CD14-positive monocyte (primary cell): ENCODE measurements around the gene KCNJ6. TPM values are rescaled to one million over a fixed set of nuclear protein-coding genes. Genes with fewer than 3 reads are reported as not detected.

ENCODE experiments used
- DNase-seq, 3 donors: peaks; one replicate each; pipeline ENCODE4 v3.0.0-alpha.2; 2011 to 2022
- H2AFZ ChIP-seq: 2 replicates; pipeline ENCODE4 v1.6.0; 2012; ENCODE audit warnings: mild to moderate bottlenecking, low read depth, low read length, inconsistent platforms; ENCODE audit not compliant: insufficient read depth, poor library complexity, severe bottlenecking
- H3K27ac ChIP-seq, 2 donors: 1 replicate in 1 of 2; 2 replicates in 1 of 2; pipeline ENCODE4 v1.5.1; 2012 to 2013; ENCODE audit warnings: low read length in 2 of 2, control low read depth in 1 of 2, inconsistent platforms in 1 of 2, low read depth in 1 of 2, mild to moderate bottlenecking in 1 of 2
- H3K27me3 ChIP-seq, 2 donors: one replicate each; pipeline versions ENCODE4 v1.6.0 to v1.6.1; 2011 to 2013; ENCODE audit warnings: low read length in 2 of 2; ENCODE audit not compliant: control insufficient read depth in 2 of 2, insufficient read depth in 2 of 2
- H3K36me3 ChIP-seq, 2 donors: replicated peaks in 1 of 2; 1 replicate in 1 of 2; 2 replicates in 1 of 2; pipeline versions ENCODE4 v1.5.1 to v1.6.1; 2012 to 2013; ENCODE audit warnings: low read length in 2 of 2, control low read depth in 1 of 2, inconsistent platforms in 1 of 2, mild to moderate bottlenecking in 1 of 2; ENCODE audit not compliant: insufficient read depth in 2 of 2, control insufficient read depth in 1 of 2
- H3K4me1 ChIP-seq, 2 donors: 1 replicate in 1 of 2; 2 replicates in 1 of 2; pipeline versions ENCODE4 v1.5.1 to v1.6.1; 2012 to 2013; ENCODE audit warnings: low read length in 2 of 2, control low read depth in 1 of 2, inconsistent platforms in 1 of 2, mild to moderate bottlenecking in 1 of 2, moderate library complexity in 1 of 2; ENCODE audit not compliant: insufficient read depth in 2 of 2, control insufficient read depth in 1 of 2
- H3K4me2 ChIP-seq: replicated peaks from 2 replicates; pipeline ENCODE3; 2012; ENCODE audit warnings: low read length, moderate library complexity, mild to moderate bottlenecking; ENCODE audit not compliant: poor library complexity, severe bottlenecking; ENCODE audit errors: extremely low read depth
- H3K4me3 ChIP-seq, 3 experiments: fragments of 200-600 bp in 1 of 3; sonication (generic) in 1 of 3; replicated peaks in 1 of 3; 1 replicate in 2 of 3; 2 replicates in 1 of 3; pipeline ENCODE4 v1.5.1; 2011 to 2013; ENCODE audit warnings: low read length in 3 of 3, mild to moderate bottlenecking in 3 of 3, control low read depth in 2 of 3, low read depth in 2 of 3, inconsistent platforms in 1 of 3, moderate library complexity in 1 of 3
- H3K79me2 ChIP-seq: 2 replicates; pipeline ENCODE4 v1.6.0; 2012; ENCODE audit warnings: mild to moderate bottlenecking, control low read depth, inconsistent platforms, low read length, moderate library complexity; ENCODE audit not compliant: insufficient read depth
- H3K9ac ChIP-seq: 2 replicates; pipeline ENCODE4 v1.6.0; 2017; ENCODE audit warnings: low read length, mild to moderate bottlenecking; ENCODE audit not compliant: insufficient read depth, poor library complexity, severe bottlenecking
- H3K9me3 ChIP-seq, 2 donors: replicated peaks in 1 of 2; 1 replicate in 1 of 2; 2 replicates in 1 of 2; pipeline versions ENCODE4 v1.5.1 to v1.6.1; 2012 to 2013; ENCODE audit warnings: low read length in 2 of 2, control low read depth in 1 of 2; ENCODE audit not compliant: control insufficient read depth in 1 of 2, insufficient read depth in 1 of 2
- H4K20me1 ChIP-seq: 2 replicates; pipeline ENCODE4 v1.6.0; 2012; ENCODE audit warnings: mild to moderate bottlenecking, low read length, control low read depth, moderate library complexity; ENCODE audit not compliant: insufficient read depth
- H3K27ac Mint-ChIP-seq, 7 donors: one replicate each; pipeline ENCODE4 v1.8.0; 2020; ENCODE audit warnings: mild to moderate bottlenecking in 7 of 7, mixed read lengths in 7 of 7, moderate library complexity in 6 of 7, inconsistent platforms in 2 of 7
- H3K27me3 Mint-ChIP-seq, 3 donors: one replicate each; pipeline ENCODE4 v1.8.0; 2021 to 2022; ENCODE audit warnings: low read depth in 3 of 3, mild to moderate bottlenecking in 3 of 3, mixed read lengths in 3 of 3, moderate library complexity in 3 of 3, inconsistent platforms in 1 of 3
- H3K36me3 Mint-ChIP-seq, 2 donors: one replicate each; pipeline ENCODE4 v1.8.0; 2020; ENCODE audit warnings: mixed read lengths in 2 of 2, inconsistent platforms in 1 of 2, mild to moderate bottlenecking in 1 of 2
- H3K4me1 Mint-ChIP-seq: one replicate; pipeline ENCODE4 v1.8.0; 2020; ENCODE audit warnings: mild to moderate bottlenecking, mixed read lengths
- H3K4me3 Mint-ChIP-seq, 2 donors: one replicate each; pipeline ENCODE4 v1.8.0; 2020; ENCODE audit warnings: mild to moderate bottlenecking in 2 of 2, mixed read lengths in 2 of 2, moderate library complexity in 1 of 2
- H3K9me3 Mint-ChIP-seq, 7 donors: one replicate each; pipeline ENCODE4 v1.8.0; 2020 to 2022; ENCODE audit warnings: mixed read lengths in 7 of 7, mild to moderate bottlenecking in 6 of 7, moderate library complexity in 6 of 7, inconsistent platforms in 2 of 7
- WGBS: methylation state at CpG from one replicate; pipeline ENCODE4 v1.1.5; 2013; ENCODE audit warnings: missing lambda C conversion rate; ENCODE audit not compliant: insufficient coverage; 5-methylcytosine and 5-hydroxymethylcytosine counted together
- intact Hi-C, 2 donors: fragments of 100-400 bp; cut with micrococcal nuclease; formaldehyde crosslinking; loops; one replicate each; pipeline versions ENCODE4 v1.15.0 to v1.15.1; 2023
- polyA plus RNA-seq, 3 donors: library from polyadenylated mRNA; depleted of rRNA in 1 of 3; unstranded in 2 of 3; stranded (reverse) in 1 of 3; fragments of 300-500 nt in 2 of 3; fragments of >200 nt in 1 of 3; fragmentation: Illumina TruSeq in 2 of 3; gene quantifications; 1 replicate in 2 of 3; 2 replicates in 1 of 3; pipeline ENCODE4 v1.2.3, GENCODE V29; 2012 to 2021
- TF ChIP-seq, protein P1 (sequence below): fragments of 200-600 bp; IDR thresholded peaks from one replicate; pipeline ENCODE4 v1.8.0; 2022; ENCODE audit warnings: antibody characterized with exemption, mild to moderate bottlenecking

KCNJ6 gene
- polyA plus RNA-seq, 3 donors = not detected

DNA sequence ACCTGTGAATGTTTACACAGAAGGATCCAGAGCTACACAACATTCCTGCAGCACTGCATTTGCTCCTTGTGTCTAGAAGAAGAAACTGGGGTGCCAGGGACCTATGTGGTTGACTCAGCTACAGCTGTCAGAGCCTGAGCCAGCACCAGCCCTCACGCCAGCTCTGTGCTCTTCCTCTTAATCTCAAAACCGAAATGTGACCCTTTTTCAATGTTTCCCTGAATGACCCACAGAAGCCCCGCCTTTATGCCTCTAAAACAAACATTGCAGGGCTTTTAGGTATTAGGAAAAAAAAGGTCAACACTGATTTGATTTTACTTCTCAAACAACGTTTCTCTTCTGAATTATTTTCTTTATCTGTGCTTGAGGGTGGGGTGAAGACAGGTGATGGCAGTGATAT, 289.2 kb downstream of the KCNJ6 start:
- Histone ChIP-seq H2AFZ (no peak overlapping the region), H3K9me3 (peaks cover 0 to 2% of the 10 kb centered on the region in 2 donors), H4K20me1 (no peaks in the 10 kb centered on the region), H3K4me1 (no peaks in the 10 kb centered on the region), H3K27ac (no peak overlapping the region), H3K9ac (no peak overlapping the region), H3K79me2 (no peaks in the 10 kb centered on the region), H3K27me3 (peaks cover 3 to 13% of the 10 kb centered on the region in 2 donors), H3K4me3 (no peak overlapping the region), H3K4me2 (no peak overlapping the region), H3K36me3 (no peaks in the 10 kb centered on the region)
- Mint-ChIP-seq H3K27ac (no peak overlapping the region), H3K4me1 (no peaks in the 10 kb centered on the region), H3K27me3 (peaks cover 4 to 9% (median 5%) of the 10 kb centered on the region in 3 donors), H3K9me3 (peaks cover 2 to 15% (median 7%) of the 10 kb centered on the region in 7 donors), H3K36me3 (no peaks in the 10 kb centered on the region), H3K4me3 (no peak overlapping the region)
- WGBS = no CpG with 5 or more reads among the region's 4 CpGs
- DNase-seq = no peak
- intact Hi-C loops = no loop called here
- TF ChIP-seq, protein P1, sequence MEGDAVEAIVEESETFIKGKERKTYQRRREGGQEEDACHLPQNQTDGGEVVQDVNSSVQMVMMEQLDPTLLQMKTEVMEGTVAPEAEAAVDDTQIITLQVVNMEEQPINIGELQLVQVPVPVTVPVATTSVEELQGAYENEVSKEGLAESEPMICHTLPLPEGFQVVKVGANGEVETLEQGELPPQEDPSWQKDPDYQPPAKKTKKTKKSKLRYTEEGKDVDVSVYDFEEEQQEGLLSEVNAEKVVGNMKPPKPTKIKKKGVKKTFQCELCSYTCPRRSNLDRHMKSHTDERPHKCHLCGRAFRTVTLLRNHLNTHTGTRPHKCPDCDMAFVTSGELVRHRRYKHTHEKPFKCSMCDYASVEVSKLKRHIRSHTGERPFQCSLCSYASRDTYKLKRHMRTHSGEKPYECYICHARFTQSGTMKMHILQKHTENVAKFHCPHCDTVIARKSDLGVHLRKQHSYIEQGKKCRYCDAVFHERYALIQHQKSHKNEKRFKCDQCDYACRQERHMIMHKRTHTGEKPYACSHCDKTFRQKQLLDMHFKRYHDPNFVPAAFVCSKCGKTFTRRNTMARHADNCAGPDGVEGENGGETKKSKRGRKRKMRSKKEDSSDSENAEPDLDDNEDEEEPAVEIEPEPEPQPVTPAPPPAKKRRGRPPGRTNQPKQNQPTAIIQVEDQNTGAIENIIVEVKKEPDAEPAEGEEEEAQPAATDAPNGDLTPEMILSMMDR = no peak

DNA sequence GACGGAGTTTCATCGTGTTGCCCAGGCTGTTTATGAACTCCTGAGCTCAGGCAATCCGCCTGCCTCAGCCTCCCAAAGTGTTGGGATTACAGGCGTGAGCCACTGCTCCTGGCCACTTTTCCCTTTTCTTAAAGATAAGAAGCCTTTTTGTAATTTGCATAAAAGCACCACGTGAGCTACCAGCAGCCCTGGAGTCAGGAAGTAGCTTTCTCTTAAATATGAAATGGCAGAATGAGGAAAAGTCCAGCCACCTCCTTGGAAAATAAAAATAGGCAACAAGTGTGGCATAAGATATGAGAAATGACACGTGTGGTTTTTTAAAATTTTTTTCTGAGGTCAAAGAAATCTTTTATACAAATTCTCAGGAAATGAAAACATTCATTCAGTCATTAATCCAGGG, 289.9 kb downstream of the KCNJ6 start:
- Histone ChIP-seq H3K4me1 (no peaks in the 10 kb centered on the region), H3K9ac (no peak overlapping the region), H3K4me2 (no peak overlapping the region), H3K36me3 (no peaks in the 10 kb centered on the region), H3K9me3 (no peaks in the 10 kb centered on the region), H3K27me3 (peaks cover 3 to 6% of the 10 kb centered on the region in 2 donors), H3K79me2 (no peaks in the 10 kb centered on the region), H4K20me1 (no peaks in the 10 kb centered on the region), H3K27ac (no peak overlapping the region), H2AFZ (no peak overlapping the region), H3K4me3 (no peak overlapping the region)
- Mint-ChIP-seq H3K36me3 (no peaks in the 10 kb centered on the region), H3K4me1 (no peaks in the 10 kb centered on the region), H3K9me3 (peaks cover 0 to 12% (median 2%) of the 10 kb centered on the region in 7 donors), H3K27me3 (peaks cover 4 to 5% (median 5%) of the 10 kb centered on the region in 3 donors), H3K27ac (no peak overlapping the region), H3K4me3 (no peak overlapping the region)
- 90% methylated on average over 2 of the region's 6 CpGs for WGBS
- DNase-seq = no peak
- TF ChIP-seq, protein P1 = no peak
- intact Hi-C loops = no loop called here
